Breast epithelium (tissue), 3 donors: ENCODE measurements around the gene HABP2.

Experiments
- POLR2A ChIP-seq: fragments of 450-650 bp; IDR thresholded peaks from one replicate; pipeline ENCODE4 v1.6.1; 2016; ENCODE audit warnings: antibody characterized with exemption, mild to moderate bottlenecking, moderate library complexity
- POLR2AphosphoS5 ChIP-seq, 3 donors: sonication (generic); formaldehyde crosslinking; IDR thresholded peaks; one replicate each; pipeline ENCODE4 v1.6.1; 2017; ENCODE audit warnings: antibody characterized with exemption in 3 of 3
- TF ChIP-seq, protein P1 (sequence below), 3 donors: fragments of 450-650 bp; IDR thresholded peaks; one replicate each; pipeline ENCODE4 v1.5.1; 2016 to 2017; ENCODE audit warnings: antibody characterized with exemption in 3 of 3, mild to moderate bottlenecking in 3 of 3, moderate library complexity in 3 of 3

DNA sequence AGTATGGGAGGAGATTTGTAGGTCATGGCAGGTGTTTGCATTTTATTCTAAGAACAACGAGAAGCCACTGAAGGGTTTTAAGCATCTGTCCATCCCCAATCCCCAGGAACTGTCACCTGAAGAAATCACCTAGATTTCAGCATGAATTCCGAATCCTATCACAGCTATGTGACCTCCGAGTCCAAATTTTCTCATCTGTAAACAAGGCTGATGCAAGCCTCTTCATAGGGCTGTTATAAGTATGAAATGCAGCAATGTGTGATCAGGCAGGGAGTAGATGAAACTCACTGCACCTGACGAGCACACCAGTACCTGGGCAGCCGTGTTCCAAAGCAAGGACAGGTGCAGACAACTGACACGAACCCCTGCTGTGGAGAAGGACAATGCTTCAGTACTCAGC, 14.0 kb downstream of the HABP2 start:
- TF ChIP-seq, protein P1, sequence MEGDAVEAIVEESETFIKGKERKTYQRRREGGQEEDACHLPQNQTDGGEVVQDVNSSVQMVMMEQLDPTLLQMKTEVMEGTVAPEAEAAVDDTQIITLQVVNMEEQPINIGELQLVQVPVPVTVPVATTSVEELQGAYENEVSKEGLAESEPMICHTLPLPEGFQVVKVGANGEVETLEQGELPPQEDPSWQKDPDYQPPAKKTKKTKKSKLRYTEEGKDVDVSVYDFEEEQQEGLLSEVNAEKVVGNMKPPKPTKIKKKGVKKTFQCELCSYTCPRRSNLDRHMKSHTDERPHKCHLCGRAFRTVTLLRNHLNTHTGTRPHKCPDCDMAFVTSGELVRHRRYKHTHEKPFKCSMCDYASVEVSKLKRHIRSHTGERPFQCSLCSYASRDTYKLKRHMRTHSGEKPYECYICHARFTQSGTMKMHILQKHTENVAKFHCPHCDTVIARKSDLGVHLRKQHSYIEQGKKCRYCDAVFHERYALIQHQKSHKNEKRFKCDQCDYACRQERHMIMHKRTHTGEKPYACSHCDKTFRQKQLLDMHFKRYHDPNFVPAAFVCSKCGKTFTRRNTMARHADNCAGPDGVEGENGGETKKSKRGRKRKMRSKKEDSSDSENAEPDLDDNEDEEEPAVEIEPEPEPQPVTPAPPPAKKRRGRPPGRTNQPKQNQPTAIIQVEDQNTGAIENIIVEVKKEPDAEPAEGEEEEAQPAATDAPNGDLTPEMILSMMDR (IDR thresholded peaks at IDR 0.05): no peak
- TF ChIP-seq POLR2A (no peak), POLR2AphosphoS5 (IDR thresholded peaks at IDR 0.05) (no peak)
